ENCODE results near the gene SLC27A5. TPM values are rescaled to one million over a fixed set of nuclear protein-coding genes. Genes with fewer than 3 reads are reported as not detected.
A peak's percentile ranks its signal among the peaks of the same experiment; 100 is the strongest.

Gene SLC27A5
- total RNA-seq, 3 donors from 2014 or later (not counting 1 experiment from before 2014, with no cell fraction given): 4.6 to 7.0 (median 4.7) TPM

DNA sequence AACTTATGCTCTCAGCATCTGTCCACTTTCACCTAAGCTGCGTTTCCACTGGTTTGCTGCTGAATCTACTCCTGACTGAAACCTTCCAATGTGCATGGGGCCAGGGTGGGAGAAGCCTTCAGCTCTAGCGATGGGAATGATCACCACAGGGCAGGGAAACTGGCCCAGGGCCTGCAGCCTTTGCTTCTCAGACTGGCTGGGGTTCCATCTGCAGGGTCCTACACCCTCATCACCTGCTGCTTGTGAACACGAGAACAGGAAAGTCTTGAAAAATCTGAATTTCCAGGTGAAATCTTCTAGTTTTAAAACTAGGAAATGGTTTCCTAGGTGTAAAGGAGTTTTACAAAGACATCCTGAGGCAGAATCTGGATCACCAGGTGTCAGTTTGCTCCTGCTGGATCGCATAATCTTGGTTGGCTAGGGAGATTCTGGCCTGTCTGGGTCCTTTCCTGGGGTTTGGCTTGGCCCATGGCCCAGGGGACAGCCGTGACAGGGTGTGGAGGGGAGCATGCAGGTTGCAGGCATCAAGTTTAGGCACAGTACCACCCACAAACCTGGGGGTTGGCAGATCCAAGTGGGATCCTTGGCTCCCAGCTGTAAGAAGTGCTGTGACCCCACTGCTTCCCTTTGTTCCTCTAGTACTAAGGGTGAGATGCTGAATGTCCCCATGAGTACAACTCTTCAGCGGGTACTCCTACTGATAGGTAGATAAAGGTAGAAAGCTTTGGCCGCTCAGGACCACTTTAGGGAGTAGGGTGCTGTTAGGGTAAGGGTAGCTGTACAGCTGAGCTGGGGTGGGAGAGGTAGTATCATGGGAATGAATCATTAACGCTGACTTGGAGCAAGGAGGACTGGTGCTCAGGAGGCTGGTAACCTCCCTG is 48.5 kb upstream of the SLC27A5 start:
- Histone ChIP-seq H3K4me3 (ENCODE audit: low read length) (no peak overlapping the region), H3K36me3 (ENCODE audit: control insufficient read depth, insufficient read depth, low read length) (peaks cover 15% of the 10 kb centered on the region), H3K27ac (ENCODE audit: low read length) (peak overlapping the region; percentile 100), H3K27me3 (ENCODE audit: control insufficient read depth, insufficient read depth, low read length) (no peaks in the 10 kb centered on the region), H3K4me1 (ENCODE audit: control insufficient read depth, insufficient read depth, low read length) (peaks cover 68% of the 10 kb centered on the region), H3K9me3 (ENCODE audit: control insufficient read depth, insufficient read depth, low read length) (no peaks in the 10 kb centered on the region)
- peak overlapping the region; percentile 99 for H3K27ac Mint-ChIP-seq
- no peaks in the 10 kb centered on the region for H3K27me3 Mint-ChIP-seq (ENCODE audit: low read depth in 2 of 2)
- DNase-seq (peak in 1 of 2 donors; percentile 23), ATAC-seq (no peak)
- intact Hi-C loops (cut with micrococcal nuclease): no loop called here
- TF ChIP-seq, protein P1, sequence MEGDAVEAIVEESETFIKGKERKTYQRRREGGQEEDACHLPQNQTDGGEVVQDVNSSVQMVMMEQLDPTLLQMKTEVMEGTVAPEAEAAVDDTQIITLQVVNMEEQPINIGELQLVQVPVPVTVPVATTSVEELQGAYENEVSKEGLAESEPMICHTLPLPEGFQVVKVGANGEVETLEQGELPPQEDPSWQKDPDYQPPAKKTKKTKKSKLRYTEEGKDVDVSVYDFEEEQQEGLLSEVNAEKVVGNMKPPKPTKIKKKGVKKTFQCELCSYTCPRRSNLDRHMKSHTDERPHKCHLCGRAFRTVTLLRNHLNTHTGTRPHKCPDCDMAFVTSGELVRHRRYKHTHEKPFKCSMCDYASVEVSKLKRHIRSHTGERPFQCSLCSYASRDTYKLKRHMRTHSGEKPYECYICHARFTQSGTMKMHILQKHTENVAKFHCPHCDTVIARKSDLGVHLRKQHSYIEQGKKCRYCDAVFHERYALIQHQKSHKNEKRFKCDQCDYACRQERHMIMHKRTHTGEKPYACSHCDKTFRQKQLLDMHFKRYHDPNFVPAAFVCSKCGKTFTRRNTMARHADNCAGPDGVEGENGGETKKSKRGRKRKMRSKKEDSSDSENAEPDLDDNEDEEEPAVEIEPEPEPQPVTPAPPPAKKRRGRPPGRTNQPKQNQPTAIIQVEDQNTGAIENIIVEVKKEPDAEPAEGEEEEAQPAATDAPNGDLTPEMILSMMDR (IDR thresholded peaks at IDR 0.05): no peak
- peak overlapping the region; percentile 98 for H3K4me3 Mint-ChIP-seq
- 90% methylated on average over 8 of the region's 8 CpGs for WGBS (ENCODE audit: insufficient coverage)
- H3K9me3 Mint-ChIP-seq: no peaks in the 10 kb centered on the region
- H3K4me1 Mint-ChIP-seq: peaks cover 38 to 79% of the 10 kb centered on the region in 2 donors
- no peaks in the 10 kb centered on the region for H3K36me3 Mint-ChIP-seq

DNA sequence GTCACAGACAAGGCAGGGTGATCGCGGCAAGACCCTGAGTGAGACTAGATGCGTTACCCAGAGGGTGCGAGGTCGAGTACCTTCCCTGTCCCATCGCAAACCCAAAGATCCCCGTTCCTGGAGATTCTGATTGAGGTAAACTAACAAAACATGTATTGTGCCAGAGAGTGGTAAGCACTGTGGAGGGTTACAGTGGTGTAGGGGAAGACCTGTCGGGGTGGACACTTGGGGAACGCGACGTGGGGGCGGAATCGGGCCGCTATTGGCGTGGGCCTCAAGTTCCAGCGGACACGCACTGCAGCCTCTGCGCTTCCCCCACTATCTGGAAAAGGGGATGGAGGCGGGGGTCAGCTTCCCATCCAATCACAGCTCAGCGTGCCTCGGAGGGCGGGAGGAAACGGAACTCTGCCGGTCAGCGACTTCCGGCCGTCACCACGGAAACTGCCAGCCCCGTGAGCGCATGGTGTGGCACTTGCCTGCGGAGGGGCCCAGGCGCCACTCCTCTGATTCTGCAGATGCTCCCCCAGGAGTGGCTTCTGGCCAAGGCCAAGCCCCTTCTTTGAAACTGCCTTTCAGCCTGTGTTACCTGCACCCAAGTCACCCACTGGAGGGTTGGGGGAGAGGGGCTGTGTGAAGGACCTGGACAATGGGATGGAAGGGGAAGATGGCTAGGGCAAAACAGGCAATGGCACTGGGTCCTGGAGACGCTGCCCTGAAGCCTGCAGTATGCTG is 47.6 kb upstream of the SLC27A5 start:
- TF ChIP-seq, protein P1 (IDR thresholded peaks at IDR 0.05): no peak
- intact Hi-C loops (cut with micrococcal nuclease): loop anchor here (1.0 kb wide), 1 partner anchor 14 kb away; the partner anchor contains the start of gene MZF1
- Histone ChIP-seq H3K4me1 (ENCODE audit: control insufficient read depth, insufficient read depth, low read length) (peaks cover 74% of the 10 kb centered on the region), H3K27me3 (ENCODE audit: control insufficient read depth, insufficient read depth, low read length) (no peaks in the 10 kb centered on the region), H3K27ac (ENCODE audit: low read length) (peak overlapping the region; percentile 100), H3K36me3 (ENCODE audit: control insufficient read depth, insufficient read depth, low read length) (peaks cover 15% of the 10 kb centered on the region), H3K9me3 (ENCODE audit: control insufficient read depth, insufficient read depth, low read length) (no peaks in the 10 kb centered on the region), H3K4me3 (ENCODE audit: low read length) (peak overlapping the region; percentile 95)
- H3K4me1 Mint-ChIP-seq: peaks cover 44 to 87% of the 10 kb centered on the region in 2 donors
- WGBS (ENCODE audit: insufficient coverage): 1% methylated on average over 33 of the region's 33 CpGs
- H3K36me3 Mint-ChIP-seq: no peaks in the 10 kb centered on the region
- H3K4me3 Mint-ChIP-seq: peak overlapping the region; percentile 98
- H3K27me3 Mint-ChIP-seq (ENCODE audit: low read depth in 2 of 2): no peaks in the 10 kb centered on the region
- DNase-seq: peak; percentile 72 to 73
- peak in 2 of 3 donors; percentile 4 to 9 for ATAC-seq
- H3K9me3 Mint-ChIP-seq: no peaks in the 10 kb centered on the region
- H3K27ac Mint-ChIP-seq: peak overlapping the region; percentile 99

DNA sequence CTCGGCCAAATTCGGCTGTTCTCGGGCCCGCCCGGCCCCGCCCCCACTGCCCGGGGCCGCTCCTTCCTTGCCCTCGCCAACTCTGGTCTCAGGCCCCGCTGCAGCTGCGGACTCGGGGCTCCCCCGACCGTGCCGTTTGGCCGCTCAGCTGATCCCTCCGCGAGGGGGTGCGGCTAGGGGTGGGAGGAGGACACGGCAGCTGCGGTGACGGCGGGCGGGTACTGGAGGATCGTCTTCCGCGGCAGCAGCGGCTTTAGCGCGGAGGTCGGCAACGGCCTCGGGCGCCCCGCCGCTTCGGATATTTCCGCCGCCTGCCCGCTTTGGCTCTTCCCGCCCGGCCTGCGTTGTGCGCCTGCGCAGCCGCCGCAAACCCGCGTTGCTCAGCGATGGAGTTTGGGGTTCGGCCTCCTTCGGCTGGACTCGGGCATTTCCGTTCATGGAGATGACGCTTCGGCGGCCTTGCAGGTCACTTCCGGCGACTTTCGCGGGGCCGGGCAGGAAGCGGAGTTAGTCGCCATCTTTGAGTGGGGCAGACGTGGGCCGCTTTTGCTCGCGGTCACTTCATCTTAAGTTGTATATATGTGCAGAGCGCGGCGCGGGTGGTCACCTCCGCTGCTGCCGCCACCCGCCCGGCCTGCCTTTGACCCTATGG is 47.0 kb upstream of the SLC27A5 start:
- Histone ChIP-seq H3K36me3 (ENCODE audit: control insufficient read depth, insufficient read depth, low read length) (peaks cover 15% of the 10 kb centered on the region), H3K4me1 (ENCODE audit: control insufficient read depth, insufficient read depth, low read length) (peaks cover 78% of the 10 kb centered on the region), H3K27ac (ENCODE audit: low read length) (peak overlapping the region; percentile 100), H3K9me3 (ENCODE audit: control insufficient read depth, insufficient read depth, low read length) (no peaks in the 10 kb centered on the region), H3K27me3 (ENCODE audit: control insufficient read depth, insufficient read depth, low read length) (no peaks in the 10 kb centered on the region), H3K4me3 (ENCODE audit: low read length) (peak overlapping the region; percentile 95)
- peak overlapping the region; percentile 98 for H3K4me3 Mint-ChIP-seq
- peak overlapping the region; percentile 99 for H3K27ac Mint-ChIP-seq
- no peaks in the 10 kb centered on the region for H3K27me3 Mint-ChIP-seq (ENCODE audit: low read depth in 2 of 2)
- TF ChIP-seq, protein P1 (IDR thresholded peaks at IDR 0.05): no peak
- intact Hi-C loops (cut with micrococcal nuclease): loop anchor here (1.0 kb wide), 1 partner anchor 15 kb away; the partner anchor contains the start of gene MZF1
- peak; percentile 99 to 100 for DNase-seq
- no peaks in the 10 kb centered on the region for H3K36me3 Mint-ChIP-seq
- H3K9me3 Mint-ChIP-seq: no peaks in the 10 kb centered on the region
- peaks cover 46 to 91% of the 10 kb centered on the region in 2 donors for H3K4me1 Mint-ChIP-seq
- under 1% methylated on average over 76 of the region's 76 CpGs for WGBS (ENCODE audit: insufficient coverage)
- peak; percentile 64 to 85 (median 68) for ATAC-seq

Data from natural killer cell (primary cell).